Renal cortex interstitium (tissue), 11 donors: ENCODE results near the gene FAM222B. TPM values are rescaled to one million over a fixed set of nuclear protein-coding genes. Genes with fewer than 3 reads are reported as not detected.
A peak's percentile ranks its signal among the peaks of the same experiment; 100 is the strongest.
"Not testable (repeated sequence)": the region's sequence is repeated elsewhere in the genome, so short reads cannot be mapped to it uniquely, and the experiment has no call there.

Experiments used
- DNase-seq, 11 donors: peaks; one replicate each; pipeline ENCODE4 v3.0.0-alpha.2; 2013; ENCODE audit warnings: low read depth in 9 of 11, low spot score in 4 of 11; ENCODE audit errors: extremely low read depth in 1 of 11
- polyA plus RNA-seq, 3 donors: library from polyadenylated mRNA; unstranded; fragments of 120-200 nt; gene quantifications; one replicate each; pipeline ENCODE4 v1.2.1, GENCODE V29; 2013; ENCODE audit not compliant: insufficient read length in 3 of 3

FAM222B gene
- polyA plus RNA-seq, 3 donors = 20.8 to 22.0 (median 21.4) TPM

DNA sequence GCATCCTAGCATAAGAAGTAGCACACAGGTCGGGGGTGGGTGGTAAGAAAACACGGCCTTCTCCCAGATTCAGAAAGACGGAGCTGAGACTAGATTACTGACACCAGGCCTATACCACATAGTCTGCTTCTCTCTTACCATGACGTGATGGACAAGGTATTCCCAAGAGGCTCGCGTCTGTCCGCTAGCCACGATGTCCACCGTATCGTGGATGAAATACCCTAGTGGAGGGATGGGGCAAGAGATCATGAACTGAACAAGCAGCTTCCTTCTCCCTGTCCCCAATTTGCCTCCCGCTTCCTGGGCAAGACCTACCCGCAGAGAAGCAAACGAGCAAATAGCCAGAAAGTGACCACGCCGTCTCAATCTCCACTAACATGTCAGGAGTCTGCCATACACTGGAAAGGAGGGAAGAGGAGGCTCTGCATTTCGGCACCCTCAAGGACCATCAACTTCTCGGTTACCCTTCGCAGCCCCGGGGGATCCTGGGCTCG lies 117.4 kb downstream of the FAM222B start:
- no peak for DNase-seq

DNA sequence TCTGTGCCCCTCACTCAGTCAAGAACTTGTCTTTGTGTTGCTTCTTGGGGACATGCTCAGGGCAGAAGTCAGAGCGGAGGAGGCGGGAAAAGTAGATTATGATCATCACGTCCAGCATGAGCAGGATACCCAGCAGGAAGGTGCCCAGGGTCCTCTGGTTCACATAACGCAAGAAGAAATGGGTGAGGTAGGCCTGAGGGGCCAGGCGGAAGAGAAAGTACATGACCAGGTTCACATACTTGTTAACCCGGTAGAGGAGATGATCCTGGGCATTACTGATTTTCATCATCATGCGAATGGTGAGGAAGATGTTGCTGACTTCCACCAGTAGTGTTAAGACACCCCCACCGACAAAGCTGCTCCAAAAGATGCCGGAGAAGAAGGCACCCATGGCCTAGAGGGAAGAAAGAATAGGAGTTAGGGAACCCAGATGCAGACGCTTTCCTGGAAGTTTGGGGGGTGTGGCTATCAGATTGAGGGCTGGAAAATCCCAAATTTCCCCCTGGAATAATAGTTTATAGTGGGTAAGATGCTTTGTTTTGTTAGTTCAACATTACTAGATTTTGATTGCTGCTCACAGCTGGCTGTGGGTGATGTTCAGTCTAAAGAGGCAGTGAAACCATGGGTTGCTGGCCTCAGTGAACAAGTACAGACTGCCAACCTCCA lies 118.0 kb downstream of the FAM222B start:
- DNase-seq = no peak

DNA sequence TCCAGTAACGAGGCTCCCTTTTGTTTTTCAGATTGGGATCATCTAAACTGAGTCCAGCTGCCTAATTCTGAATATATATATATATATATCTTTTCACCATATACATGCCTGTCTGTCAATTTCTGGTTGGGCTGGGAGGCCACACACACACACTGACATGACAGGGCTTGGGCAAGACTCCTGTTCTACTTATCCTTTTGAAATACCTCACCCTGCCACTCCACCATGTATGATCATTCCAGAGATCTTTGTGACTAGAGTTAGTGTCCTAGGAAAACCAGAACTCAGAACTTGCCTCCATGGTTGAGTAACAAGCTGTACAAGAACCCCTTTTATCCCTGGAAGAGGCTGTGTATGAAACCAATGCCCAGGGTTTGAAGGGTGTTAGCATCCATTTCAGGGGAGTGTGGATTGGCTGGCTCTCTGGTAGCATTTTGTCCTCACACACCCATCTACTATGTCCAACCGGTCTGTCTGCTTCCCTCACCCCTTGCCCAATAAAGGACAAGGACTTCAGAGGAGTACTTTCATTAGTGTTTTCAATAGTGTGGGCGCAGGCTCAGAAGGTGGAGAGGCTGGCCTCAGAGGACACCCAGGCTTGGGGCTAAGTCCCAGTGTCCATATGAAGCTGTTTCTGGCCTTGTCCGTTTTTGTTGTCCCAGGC lies 118.6 kb downstream of the FAM222B start:
- DNase-seq = not testable (repeated sequence)

GRCh38 chr17:28723159-28723835 lies 119.3 kb downstream of the FAM222B start:
- DNase-seq = no peak

DNA sequence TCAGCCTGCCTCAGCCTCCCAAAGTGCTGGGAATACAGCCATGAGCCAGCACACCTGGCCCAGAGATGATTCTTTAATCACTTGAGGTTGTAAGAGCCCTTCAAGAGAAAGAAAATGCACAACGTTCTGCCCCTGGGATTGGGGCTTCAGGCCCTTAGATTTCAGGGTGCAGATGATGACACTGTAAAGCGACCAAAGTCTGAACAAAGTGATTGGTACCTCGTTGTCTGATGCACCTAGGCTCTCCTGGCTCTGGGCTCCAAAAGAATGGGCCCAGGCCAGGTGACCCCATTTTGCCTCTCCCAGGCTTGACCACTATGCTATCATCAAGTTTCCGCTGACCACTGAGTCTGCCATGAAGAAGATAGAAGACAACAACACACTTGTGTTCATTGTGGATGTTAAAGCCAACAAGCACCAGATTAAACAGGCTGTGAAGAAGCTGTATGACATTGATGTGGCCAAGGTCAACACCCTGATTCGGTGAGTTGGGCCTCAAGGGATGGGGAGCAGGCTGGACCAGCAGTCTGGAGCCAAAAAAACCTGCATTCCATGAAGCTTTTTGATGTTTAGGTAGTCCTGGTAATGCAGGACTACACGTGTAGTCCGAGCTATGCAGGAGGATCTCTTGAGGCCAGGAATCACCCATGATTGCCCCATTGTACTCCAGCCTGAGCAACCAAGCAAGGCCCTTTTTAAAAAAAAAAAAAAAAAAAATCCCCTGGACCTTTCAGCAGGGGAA lies 120.0 kb downstream of the FAM222B start:
- no peak for DNase-seq

- DNase-seq = not testable (repeated sequence)
Measured at GRCh38 chr17:28720997-28721329, 121.6 kb downstream of the FAM222B start.

DNA sequence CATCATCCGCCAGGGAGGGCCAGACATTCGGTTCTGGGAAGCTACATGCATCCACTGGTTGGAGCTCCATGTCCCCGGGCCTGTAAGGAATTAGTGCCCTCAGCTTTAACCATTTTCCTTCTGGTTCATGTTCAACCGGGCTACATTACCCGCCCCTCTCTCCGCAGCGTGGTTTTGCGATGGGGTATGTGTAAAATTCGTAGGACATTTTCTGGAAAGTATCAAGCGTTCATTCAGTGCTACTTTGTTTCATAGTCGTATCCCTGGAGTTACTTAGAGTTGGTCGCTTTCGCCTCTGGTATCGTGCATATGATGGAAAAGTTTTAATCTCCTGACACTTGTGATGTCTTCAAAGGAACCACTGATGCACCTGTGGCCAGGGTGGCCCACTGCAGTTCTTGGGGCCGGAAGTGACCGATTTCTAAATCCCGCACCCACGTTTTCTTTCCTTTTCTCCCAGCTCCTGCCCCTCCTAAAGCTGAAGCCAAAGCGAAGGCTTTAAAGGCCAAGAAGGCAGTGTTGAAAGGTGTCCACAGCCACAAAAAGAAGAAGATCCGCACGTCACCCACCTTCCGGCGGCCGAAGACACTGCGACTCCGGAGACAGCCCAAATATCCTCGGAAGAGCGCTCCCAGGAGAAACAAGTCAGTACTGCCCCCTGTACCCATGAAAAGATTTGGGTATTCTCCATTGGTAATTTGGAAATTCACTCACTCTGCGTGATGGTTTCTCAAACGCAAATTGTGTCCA lies 122.2 kb downstream of the FAM222B start:
- no peak for DNase-seq

GRCh38 chr17:28719021-28719433 lies 123.6 kb downstream of the FAM222B start:
- no peak for DNase-seq

DNA sequence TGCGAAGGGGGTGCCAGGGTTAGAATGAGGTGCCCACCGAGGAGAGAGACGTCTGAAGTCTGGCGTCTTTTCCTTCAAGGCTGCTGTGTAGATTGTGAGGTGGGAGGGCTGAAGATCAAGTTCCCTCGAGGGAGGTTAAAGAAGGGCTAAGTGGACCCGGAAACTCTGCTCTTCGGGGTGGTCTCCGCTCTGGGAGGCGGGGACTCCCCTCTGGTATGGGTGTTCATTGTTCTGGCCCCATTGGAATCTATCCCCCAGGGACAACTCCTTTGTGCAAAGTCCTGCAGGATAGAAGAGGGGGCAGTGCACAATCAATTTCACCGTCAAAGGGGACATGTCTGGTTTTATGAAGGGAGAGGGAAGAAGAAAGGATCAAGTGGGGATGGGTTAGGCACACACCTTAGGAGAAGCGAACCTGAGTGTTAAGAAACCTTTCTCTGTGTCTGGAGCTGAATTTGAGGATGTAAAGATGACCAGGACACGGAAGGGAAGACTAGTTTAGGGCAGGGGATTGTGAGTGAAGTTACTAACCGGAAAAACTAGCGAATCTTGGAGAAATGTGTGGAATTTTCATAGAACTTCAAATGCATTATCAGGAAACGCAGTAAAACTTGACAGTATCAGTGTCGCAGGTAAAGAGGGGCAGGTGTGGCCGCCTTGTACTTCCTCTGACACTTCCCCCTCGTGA lies 124.1 kb downstream of the FAM222B start:
- DNase-seq = peak in 3 of 11 donors; percentile 48 to 69 (median 49)

- peak in 9 of 11 donors; percentile 80 to 93 (median 90) for DNase-seq
Measured at GRCh38 chr17:28717578-28718332, 124.8 kb downstream of the FAM222B start, which contains the start of gene RAB34. TSS of gene RAB34 (minus strand) at chr17:28717868. CDS start at chr17:28717266, 602 bp downstream.

GRCh38 chr17:28716740-28717577 lies 125.6 kb downstream of the FAM222B start:
- DNase-seq = no peak

DNA sequence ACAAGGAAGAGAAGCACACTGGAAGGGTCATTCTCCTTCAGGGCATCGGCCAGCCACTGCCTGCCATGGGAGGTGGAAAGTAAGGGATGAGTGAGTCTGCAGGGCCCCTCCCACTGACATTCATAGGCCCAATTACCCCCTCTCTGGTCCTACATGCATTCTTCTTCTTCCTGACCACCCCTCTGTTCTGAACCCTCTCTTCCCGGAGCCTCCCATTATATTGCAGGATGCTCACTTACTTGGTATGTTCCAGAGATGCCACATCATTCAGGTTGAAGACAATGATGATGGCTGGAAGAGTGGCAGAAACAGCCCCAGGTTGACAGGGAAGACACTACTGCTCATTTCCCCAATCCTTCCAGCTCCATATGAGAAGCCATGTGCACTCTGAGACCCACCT lies 127.4 kb downstream of the FAM222B start:
- no peak for DNase-seq

DNA sequence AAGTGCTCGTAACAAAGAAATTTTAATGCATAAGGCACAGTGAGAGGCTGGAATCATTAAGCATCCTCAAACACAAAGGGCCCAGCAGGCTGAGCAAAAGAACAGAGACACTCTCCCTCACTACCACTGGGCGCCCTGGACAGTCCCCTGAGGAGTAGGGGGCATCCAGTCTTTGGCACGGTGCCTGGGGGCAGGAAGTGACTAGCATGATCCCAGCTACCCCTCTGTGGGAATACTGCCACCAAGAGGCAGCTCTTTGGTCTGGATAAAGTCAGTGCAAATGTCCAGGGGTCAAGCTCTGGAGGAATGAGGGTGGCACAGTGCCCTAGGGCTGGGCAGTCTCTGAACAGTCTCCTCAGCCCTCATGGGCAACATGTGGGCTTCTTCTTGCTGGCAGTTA lies 128.3 kb downstream of the FAM222B start:
- no peak for DNase-seq

DNA sequence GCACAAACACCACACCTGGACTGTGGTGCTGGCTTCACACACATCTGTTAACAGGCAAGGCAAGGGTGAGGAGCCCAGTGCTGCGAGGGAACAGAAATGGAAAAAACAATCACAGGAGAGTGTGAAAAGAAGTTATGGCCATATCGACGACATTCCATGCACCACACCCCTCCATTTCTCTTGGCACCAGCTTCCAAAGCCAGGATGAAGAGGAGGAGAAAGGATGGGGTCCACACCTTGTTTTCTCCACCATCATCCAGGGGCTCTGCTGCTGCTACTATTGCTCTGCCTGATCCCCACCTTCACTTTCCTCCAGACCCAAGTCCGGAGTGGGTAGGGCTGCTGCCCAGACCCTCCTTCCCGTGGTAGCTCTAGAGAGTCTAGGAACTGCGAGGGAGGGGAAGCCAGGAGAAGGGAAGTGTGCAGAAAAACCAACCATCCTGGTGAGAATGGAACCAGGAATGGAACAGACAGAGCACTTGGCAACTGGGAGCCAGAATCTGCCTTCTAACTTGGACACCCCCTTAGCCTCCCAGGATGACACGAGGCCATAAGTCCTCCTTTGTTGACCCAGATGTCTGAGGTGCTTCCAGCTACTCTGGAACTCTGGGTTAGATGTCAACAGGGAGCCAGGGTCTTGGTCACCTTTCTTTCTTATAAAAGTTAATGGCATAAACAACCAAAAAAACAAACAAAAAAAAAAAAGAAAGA lies 129.7 kb downstream of the FAM222B start:
- DNase-seq = no peak

DNA sequence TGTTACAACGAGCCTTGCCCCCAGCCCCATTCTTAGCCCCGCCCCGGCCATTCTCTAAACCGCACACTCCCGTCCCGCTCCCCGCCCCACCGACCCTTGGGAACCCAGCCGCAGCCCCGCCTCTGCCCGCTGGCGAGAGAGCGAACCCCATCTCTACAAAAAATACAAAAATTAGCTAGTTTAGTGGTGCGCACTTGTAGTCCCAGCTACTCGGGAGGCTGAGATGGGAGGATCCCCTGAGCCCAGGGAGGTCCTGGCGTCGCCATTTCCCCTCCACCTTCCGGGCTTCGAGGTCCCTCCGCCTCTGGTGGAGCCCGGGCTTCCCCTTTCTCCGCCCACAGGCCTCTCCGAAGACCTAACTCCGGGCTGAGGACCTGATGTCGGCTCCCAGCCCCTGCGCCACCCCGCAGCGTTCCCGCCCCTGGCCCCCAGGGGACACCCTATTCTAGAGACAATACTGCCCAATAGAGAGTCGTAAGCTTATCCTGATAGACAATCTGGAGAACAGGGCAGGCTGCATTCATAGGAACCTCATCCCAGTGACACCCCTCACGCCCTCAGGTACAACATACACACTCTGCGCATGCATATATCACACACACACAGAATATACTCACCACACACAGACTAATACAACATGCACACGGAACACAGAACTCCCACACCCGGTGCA lies 130.4 kb downstream of the FAM222B start:
- DNase-seq = no peak

DNA sequence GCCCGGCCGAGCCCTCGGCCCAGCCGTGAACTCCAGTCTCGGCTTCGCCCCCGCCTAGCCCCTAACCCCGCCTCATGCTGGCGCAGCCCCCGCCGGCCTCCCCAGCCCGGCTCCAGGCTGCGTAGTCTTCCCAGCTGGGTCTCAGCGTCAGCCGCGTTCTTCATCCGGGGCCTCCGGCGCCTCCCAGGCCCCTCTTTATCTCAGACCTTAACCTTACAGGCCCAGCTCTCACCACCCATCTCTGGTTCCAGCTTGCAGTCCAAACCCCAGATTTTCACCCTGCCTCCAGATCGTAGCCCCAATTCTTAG lies 130.9 kb downstream of the FAM222B start, which contains the start of gene PROCA1:
Gene PROCA1, minus strand, starts transcription at position 166 of the 309 bp plus-strand sequence. CDS start 228 bp downstream, outside the sequence.
- peak in 1 of 11 donors; percentile 58 for DNase-seq
